GM18499 (cell line): ENCODE measurements around the gene MAN1C1.

ENCODE experiments used
- ATAC-seq: cut with Tn5 transposase; IDR thresholded peaks from one replicate; pipeline ENCODE4 v1.9.1; 2021; ENCODE audit warnings: moderate number of reproducible peaks; ENCODE audit not compliant: insufficient read depth, unreplicated experiment

Gene MAN1C1

GRCh38 chr1:25787760-25788166 lies 171.2 kb downstream of the MAN1C1 start:
- no peak for ATAC-seq

GRCh38 chr1:25790472-25790871 lies 173.9 kb downstream of the MAN1C1 start:
- no peak for ATAC-seq

- ATAC-seq, result no peak
Measured at GRCh38 chr1:25792115-25792514, 175.5 kb downstream of the MAN1C1 start.

GRCh38 chr1:25793585-25794170 lies 177.1 kb downstream of the MAN1C1 start:
- ATAC-seq, result no peak

GRCh38 chr1:25794325-25794724 lies 177.7 kb downstream of the MAN1C1 start:
- no peak for ATAC-seq

GRCh38 chr1:25795211-25795610 lies 178.6 kb downstream of the MAN1C1 start:
- no peak for ATAC-seq

GRCh38 chr1:25795946-25796810 lies 179.6 kb downstream of the MAN1C1 start:
- ATAC-seq, result no peak

DNA sequence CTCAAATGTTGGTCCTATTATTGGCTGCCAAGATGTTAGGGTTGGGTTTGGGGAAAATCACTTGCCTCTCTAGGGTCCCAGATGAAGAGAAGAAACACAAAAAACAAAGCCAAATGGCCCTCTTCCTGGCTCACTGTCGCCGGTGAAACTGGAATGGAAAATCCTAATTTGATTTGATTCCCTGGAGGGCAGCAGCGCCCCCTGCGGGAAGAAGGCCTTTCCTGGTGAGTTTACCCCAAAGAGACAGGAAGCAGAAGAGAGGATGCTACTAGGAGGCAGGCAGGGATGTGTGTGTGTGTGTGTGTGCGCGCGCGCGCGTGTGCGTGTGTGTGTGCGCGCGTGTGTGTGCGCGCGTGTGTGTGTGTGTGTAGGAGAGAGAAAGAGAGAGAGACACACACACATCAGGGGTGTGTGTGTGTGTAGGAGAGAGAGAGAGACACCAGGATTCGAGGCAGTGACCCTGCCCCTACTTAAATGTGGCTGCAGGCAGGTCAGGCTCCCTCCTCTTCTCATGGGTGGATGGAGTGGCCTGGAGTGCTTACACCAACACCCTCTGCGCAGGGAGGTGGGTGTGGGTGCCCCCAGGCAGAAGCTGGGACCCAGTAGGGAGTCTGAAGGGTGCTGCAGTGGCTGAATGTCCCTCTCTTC lies 180.3 kb downstream of the MAN1C1 start:
- no peak for ATAC-seq

DNA sequence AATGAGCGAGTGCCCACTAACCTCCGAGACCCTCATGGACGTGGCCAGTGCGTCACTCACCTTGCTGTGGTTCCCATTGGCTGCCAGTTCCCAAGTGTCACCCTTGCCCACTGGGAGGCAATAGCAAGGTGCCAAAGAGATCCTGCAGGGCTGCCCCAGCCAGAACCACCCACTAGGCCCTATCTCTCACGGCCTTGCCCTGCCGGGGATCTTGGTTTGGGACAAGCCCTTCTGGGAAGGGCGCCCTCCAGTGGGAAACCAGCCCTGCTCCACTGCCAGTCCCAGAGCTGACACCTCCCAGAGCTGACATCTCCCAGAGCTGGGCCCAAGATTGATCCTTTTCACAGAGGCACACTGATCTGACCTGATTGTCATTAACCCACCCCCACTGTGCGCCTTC lies 181.3 kb downstream of the MAN1C1 start:
- no peak for ATAC-seq

GRCh38 chr1:25798666-25799351 lies 182.2 kb downstream of the MAN1C1 start:
- no peak for ATAC-seq

DNA sequence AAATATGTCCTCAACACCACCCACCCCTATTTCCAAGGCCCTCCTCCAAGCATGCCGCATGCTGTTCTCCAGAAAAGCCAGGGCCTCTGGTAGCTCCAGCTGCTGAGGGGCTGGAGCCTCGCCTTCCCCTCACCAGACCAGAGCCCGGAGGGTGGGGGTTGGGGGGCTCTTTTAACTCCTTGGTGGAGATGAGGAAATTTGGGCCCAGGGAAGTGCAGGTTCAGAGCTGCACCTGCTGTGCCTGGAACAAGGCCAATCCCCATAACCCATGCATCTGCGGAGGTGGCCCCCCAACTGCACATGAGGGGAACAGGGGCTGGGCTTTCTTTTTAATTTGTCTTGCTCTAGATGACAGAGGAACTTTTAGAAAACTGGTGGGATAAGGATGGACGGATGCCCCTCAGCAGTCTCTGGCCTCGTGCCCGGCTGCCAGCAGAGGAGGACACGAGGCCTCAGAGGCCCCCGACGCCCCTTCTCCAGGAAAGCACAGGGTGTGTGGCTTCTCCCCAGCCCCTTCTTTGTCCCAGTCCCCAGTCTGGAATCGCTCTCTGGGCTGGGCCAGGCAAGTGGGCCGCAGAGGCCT lies 182.9 kb downstream of the MAN1C1 start:
- no peak for ATAC-seq

DNA sequence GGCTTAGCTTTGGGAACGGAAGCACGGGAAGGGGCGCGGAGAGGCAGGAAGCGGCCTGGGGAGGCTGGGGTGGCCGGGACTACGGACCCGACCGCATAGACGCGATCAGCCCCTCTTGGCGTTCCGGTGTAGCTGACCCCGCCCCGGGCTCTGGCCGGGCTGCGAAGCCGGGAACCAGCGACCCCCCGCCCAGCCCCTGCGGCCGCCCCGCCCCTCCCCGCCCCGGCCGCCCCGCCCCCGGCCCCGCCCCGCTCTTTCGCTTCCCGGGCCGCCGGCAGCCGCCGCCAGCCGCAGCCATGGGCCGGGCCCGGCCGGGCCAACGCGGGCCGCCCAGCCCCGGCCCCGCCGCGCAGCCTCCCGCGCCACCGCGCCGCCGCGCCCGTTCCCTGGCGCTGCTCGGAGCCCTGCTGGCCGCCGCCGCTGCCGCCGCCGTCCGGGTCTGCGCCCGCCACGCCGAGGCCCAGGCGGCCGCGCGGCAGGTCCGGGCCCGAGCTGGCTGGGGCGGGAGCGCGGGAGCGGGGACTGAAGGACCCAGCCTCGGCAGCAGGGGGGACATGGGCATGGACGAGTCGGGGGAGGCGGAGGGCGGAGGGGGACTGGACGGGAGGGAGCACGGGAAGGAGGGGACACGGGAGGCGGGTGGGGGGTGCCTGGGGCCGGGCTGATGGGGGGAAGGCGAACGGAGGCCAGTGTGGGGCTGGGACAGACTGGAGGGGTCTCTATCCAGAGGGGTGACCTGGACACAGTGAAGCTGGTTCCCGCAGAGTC lies 183.5 kb downstream of the MAN1C1 start, which contains the start of gene SELENON:
SELENON (plus strand) TSS at position 259 of the 768 bp plus-strand sequence; CDS start at position 297, 38 bp downstream.
- ATAC-seq, result no peak

GRCh38 chr1:25800703-25801377 lies 184.2 kb downstream of the MAN1C1 start:
- no peak for ATAC-seq

GRCh38 chr1:25802915-25803314 lies 186.3 kb downstream of the MAN1C1 start:
- no peak for ATAC-seq

DNA sequence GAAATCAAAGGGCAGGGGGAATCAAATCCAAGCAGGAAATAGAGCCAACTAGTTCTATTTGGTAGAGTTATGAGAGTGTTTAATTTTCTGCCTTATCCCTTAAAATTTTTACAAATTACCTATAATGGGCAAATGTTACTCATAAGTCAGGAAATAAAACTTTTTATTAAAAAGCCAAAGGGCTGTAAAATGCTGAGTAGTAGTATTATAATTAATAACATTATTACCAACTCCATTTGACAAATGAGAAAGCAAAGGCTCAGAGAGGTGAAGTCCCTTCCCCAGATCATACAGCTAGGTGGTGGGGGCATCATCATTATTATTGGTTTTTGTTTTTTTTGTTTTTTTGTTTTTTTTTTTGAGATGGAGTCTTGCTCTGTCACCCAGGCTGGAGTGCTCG lies 186.8 kb downstream of the MAN1C1 start:
- no peak for ATAC-seq

DNA sequence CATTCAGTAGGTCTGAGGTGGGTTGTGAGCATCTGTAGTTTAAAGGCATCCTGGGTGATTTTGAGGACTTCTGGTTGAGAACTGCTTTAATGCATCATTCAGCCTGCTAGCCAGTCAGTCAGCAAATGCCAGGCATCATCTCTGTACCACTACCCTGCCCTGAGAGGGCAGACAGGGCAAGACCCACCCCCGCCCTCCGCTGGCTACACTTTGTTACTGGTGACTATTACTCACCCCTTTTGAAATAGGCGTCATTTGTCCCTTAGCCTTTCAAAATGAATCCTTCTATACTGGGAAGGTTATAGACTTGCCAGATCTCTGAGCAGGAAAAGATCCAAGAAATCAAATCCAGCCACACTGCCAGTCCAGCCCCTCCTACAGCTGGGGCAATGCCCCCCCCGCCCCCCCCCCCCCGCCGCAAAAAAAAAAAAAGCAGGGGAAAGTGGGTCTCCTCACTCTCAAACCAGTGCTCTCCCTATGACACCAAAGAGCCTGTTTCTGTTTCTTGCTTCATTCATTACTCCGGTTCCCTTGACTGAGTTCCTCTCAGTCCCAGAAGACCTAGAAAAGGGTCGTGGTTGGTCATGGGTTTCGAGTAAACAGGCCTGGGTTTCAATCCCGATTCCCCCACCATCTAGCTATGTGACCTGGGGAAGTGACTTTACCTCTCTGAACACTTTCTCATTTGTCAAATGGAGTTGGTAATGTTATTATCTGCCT lies 187.8 kb downstream of the MAN1C1 start:
- no peak for ATAC-seq

GRCh38 chr1:25804964-25805862 lies 188.6 kb downstream of the MAN1C1 start:
- ATAC-seq, result no peak
